H1 (cell line): ENCODE measurements around the gene NLRP1. TPM values are rescaled to one million over a fixed set of nuclear protein-coding genes. Genes with fewer than 3 reads are reported as not detected.

Experiments used
- CTCF ChIA-PET: fragments of 300-600 bp; sonication (Branson Sonifier 250); formaldehyde crosslinking; loops from one replicate; lab custom pipeline; 2021; ENCODE audit not compliant: partially characterized antibody; lab: Charles Lee
- POLR2A ChIA-PET: fragments of 300-600 bp; sonication (Branson Sonifier 250); formaldehyde crosslinking; loops from one replicate; lab custom pipeline; 2021; ENCODE audit warnings: inconsistent platforms; ENCODE audit not compliant: partially characterized antibody; lab: Charles Lee
- DNase-seq, 2 experiments: peaks; one replicate each; pipeline versions ENCODE4 v3.0.0 to v3.0.0-alpha.2; 2010 to 2022; ENCODE audit warnings: low spot score in 2 of 2, low read depth in 1 of 2, mixed read lengths in 1 of 2
- FAIRE-seq: peaks from 2 replicates; lab custom pipeline; 2011; peaks lifted over from hg19 to GRCh38; lab: Jason Lieb, UNC
- H2AFZ ChIP-seq: 2 replicates; pipeline ENCODE4 v1.8.1; 2012; ENCODE audit warnings: low read length, inconsistent platforms
- H2AK5ac ChIP-seq: 2 replicates; pipeline ENCODE4 v1.6.1; 2013; ENCODE audit warnings: low read depth, low read length
- H2BK120ac ChIP-seq: replicated peaks from 2 replicates; pipeline ENCODE3; 2013; ENCODE audit warnings: low read depth, low read length, inconsistent platforms
- H2BK12ac ChIP-seq: 2 replicates; pipeline ENCODE4 v1.6.1; 2013; ENCODE audit warnings: low read depth, low read length
- H2BK15ac ChIP-seq: 2 replicates; pipeline ENCODE4 v1.6.1; 2013; ENCODE audit warnings: low read length
- H2BK20ac ChIP-seq: 2 replicates; pipeline ENCODE4 v1.6.1; 2013; ENCODE audit warnings: low read length
- H2BK5ac ChIP-seq: 2 replicates; pipeline ENCODE4 v1.6.1; 2013; ENCODE audit warnings: low read depth, low read length
- H3K14ac ChIP-seq: 2 replicates; pipeline ENCODE4 v1.6.1; 2013; ENCODE audit warnings: inconsistent platforms; ENCODE audit not compliant: insufficient read length
- H3K18ac ChIP-seq: 2 replicates; pipeline ENCODE4 v1.6.1; 2013; ENCODE audit warnings: low read length; ENCODE audit errors: extremely low read depth
- H3K23ac ChIP-seq: 2 replicates; pipeline ENCODE4 v1.6.1; 2013; ENCODE audit warnings: inconsistent platforms; ENCODE audit not compliant: insufficient read length
- H3K23me2 ChIP-seq: 2 replicates; pipeline ENCODE4 v1.6.1; 2013; ENCODE audit warnings: low read depth, low read length
- H3K27ac ChIP-seq: 2 replicates; pipeline ENCODE4 v1.6.1; 2011; ENCODE audit warnings: low read depth, low read length, inconsistent platforms
- H3K27me3 ChIP-seq, 4 experiments: replicated peaks in 1 of 4; 1 replicate in 1 of 4; 2 replicates in 3 of 4; pipeline versions ENCODE4 v1.6.1 to v1.8.1; 2011 to 2013; ENCODE audit warnings: low read length in 3 of 4, mild to moderate bottlenecking in 3 of 4, inconsistent platforms in 2 of 4, mixed read lengths in 2 of 4, moderate library complexity in 1 of 4; ENCODE audit not compliant: control insufficient read depth in 3 of 4, insufficient read depth in 3 of 4; ENCODE audit errors: extremely low read depth in 1 of 4
- H3K36me3 ChIP-seq, 4 experiments: 2 replicates each; pipeline versions ENCODE4 v1.6.1 to v1.8.1; 2011 to 2013; ENCODE audit warnings: mild to moderate bottlenecking in 4 of 4, low read length in 3 of 4, moderate library complexity in 2 of 4, control low read depth in 1 of 4, inconsistent platforms in 1 of 4; ENCODE audit not compliant: insufficient read depth in 4 of 4, control insufficient read depth in 2 of 4
- H3K4ac ChIP-seq: replicated peaks from 2 replicates; pipeline ENCODE3; 2013; ENCODE audit warnings: low read length, low read depth, mixed read lengths, inconsistent platforms; ENCODE audit not compliant: insufficient read length
- H3K4me1 ChIP-seq, 4 experiments: replicated peaks in 1 of 4; 1 replicate in 1 of 4; 2 replicates in 3 of 4; pipeline versions ENCODE4 v1.6.1 to v1.8.1; 2011 to 2013; ENCODE audit warnings: low read length in 3 of 4, inconsistent platforms in 2 of 4, mixed read lengths in 1 of 4; ENCODE audit not compliant: insufficient read depth in 4 of 4, control insufficient read depth in 3 of 4
- H3K4me2 ChIP-seq, 2 experiments: 2 replicates each; pipeline versions ENCODE4 v1.6.1 to v1.8.1; 2011 to 2013; ENCODE audit warnings: low read depth in 2 of 2, low read length in 2 of 2, control low read depth in 1 of 2, inconsistent platforms in 1 of 2, mild to moderate bottlenecking in 1 of 2; ENCODE audit not compliant: insufficient read depth in 1 of 2
- H3K4me3 ChIP-seq, 4 experiments: fragments of 200-600, 300-600 bp in 1 of 4; sonication (generic), shearing (Covaris generic), sonication (Bioruptor Twin) in 1 of 4; 2 replicates each; pipeline versions ENCODE4 v1.5.1 to v1.8.1; 2011 to 2016; ENCODE audit warnings: low read length in 4 of 4, low read depth in 3 of 4, control low read depth in 2 of 4, inconsistent platforms in 2 of 4, mild to moderate bottlenecking in 2 of 4, mixed read lengths in 1 of 4, moderate library complexity in 1 of 4; ENCODE audit not compliant: insufficient read depth in 2 of 4; ENCODE audit errors: extremely low read depth in 1 of 4
- H3K56ac ChIP-seq: replicated peaks from 2 replicates; pipeline ENCODE3; 2013; ENCODE audit warnings: low read depth, mild to moderate bottlenecking, mixed read lengths, low read length, inconsistent platforms; ENCODE audit not compliant: insufficient read length
- H3K79me1 ChIP-seq: 2 replicates; pipeline ENCODE4 v1.6.1; 2013; ENCODE audit warnings: low read depth, low read length, control low read depth
- H3K79me2 ChIP-seq, 2 experiments: 2 replicates each; pipeline versions ENCODE4 v1.6.1 to v1.8.1; 2012 to 2013; ENCODE audit warnings: low read length in 2 of 2, mild to moderate bottlenecking in 2 of 2, inconsistent platforms in 1 of 2; ENCODE audit not compliant: insufficient read depth in 2 of 2, control insufficient read depth in 1 of 2
- H3K9ac ChIP-seq, 4 experiments: replicated peaks in 1 of 4; 1 replicate in 1 of 4; 2 replicates in 3 of 4; pipeline versions ENCODE4 v1.6.1 to v1.8.1; 2011 to 2013; ENCODE audit warnings: low read depth in 3 of 4, low read length in 3 of 4, control low read depth in 2 of 4, mild to moderate bottlenecking in 2 of 4, moderate library complexity in 2 of 4, inconsistent platforms in 1 of 4; ENCODE audit errors: extremely low read depth in 1 of 4
- H3K9me3 ChIP-seq, 2 experiments: 2 replicates each; pipeline versions ENCODE4 v1.6.1 to v1.8.1; 2012 to 2013; ENCODE audit warnings: mild to moderate bottlenecking in 2 of 2, moderate library complexity in 2 of 2, control low read depth in 1 of 2, inconsistent platforms in 1 of 2, low read depth in 1 of 2, low read length in 1 of 2, mixed read lengths in 1 of 2; ENCODE audit not compliant: insufficient read depth in 2 of 2
- H4K20me1 ChIP-seq, 2 experiments: replicated peaks in 1 of 2; 2 replicates each; pipeline versions ENCODE3 to v1.8.1; 2011 to 2013; ENCODE audit warnings: inconsistent platforms in 2 of 2, low read length in 2 of 2, mild to moderate bottlenecking in 1 of 2; ENCODE audit not compliant: insufficient read depth in 2 of 2, control insufficient read depth in 1 of 2
- H4K5ac ChIP-seq: 2 replicates; pipeline ENCODE4 v1.6.1; 2013; ENCODE audit warnings: low read length, low read depth, mixed read lengths, inconsistent platforms; ENCODE audit not compliant: insufficient read length
- H4K8ac ChIP-seq: 2 replicates; pipeline ENCODE4 v1.8.0; 2013; ENCODE audit warnings: mild to moderate bottlenecking, moderate library complexity, low read length, inconsistent platforms; ENCODE audit not compliant: insufficient read depth; ENCODE audit errors: extremely low read depth
- H4K91ac ChIP-seq: replicated peaks from 2 replicates; pipeline ENCODE3; 2013; ENCODE audit warnings: low read length, mixed read lengths, inconsistent platforms; ENCODE audit not compliant: insufficient read length
- CREB1 ChIP-seq: IDR thresholded peaks from 2 replicates; pipeline ENCODE4 v1.6.1; 2012; ENCODE audit warnings: inconsistent platforms
- EGR1 ChIP-seq: IDR thresholded peaks from 2 replicates; pipeline ENCODE4 v1.6.1; 2011; ENCODE audit warnings: low read depth, low read length, borderline replicate concordance
- JUN ChIP-seq: IDR thresholded peaks from 2 replicates; pipeline ENCODE4 v1.6.1; 2011; ENCODE audit warnings: low read depth, mild to moderate bottlenecking, improper control_type of control experiment, low read length
- POLR2AphosphoS5 ChIP-seq: IDR thresholded peaks from 2 replicates; pipeline ENCODE4 v1.6.1; 2011; ENCODE audit warnings: low read depth, low read length
- RBBP5 ChIP-seq: IDR thresholded peaks from 2 replicates; pipeline ENCODE4 v1.7.1; 2012; ENCODE audit warnings: low read depth, mild to moderate bottlenecking, inconsistent platforms, low read length, moderate library complexity, borderline replicate concordance
- SIN3A ChIP-seq, 2 experiments: IDR thresholded peaks in 1 of 2; conservative IDR thresholded peaks in 1 of 2; 2 replicates each; pipeline ENCODE4 v1.6.1; 2011 to 2012; ENCODE audit warnings: low read length in 2 of 2, improper control_type of control experiment in 1 of 2, low read depth in 1 of 2, mild to moderate bottlenecking in 1 of 2
- SIX5 ChIP-seq: IDR thresholded peaks from 2 replicates; pipeline ENCODE4 v1.6.1; 2011; ENCODE audit warnings: mild to moderate bottlenecking, low read depth, low read length
- SUZ12 ChIP-seq: fragments of 200-600 bp; sonication (generic); IDR thresholded peaks from 2 replicates; pipeline ENCODE4 v1.6.1; 2012; ENCODE audit warnings: mild to moderate bottlenecking, inconsistent platforms, low read length, moderate library complexity, mixed read lengths
- TAF1 ChIP-seq: IDR thresholded peaks from 2 replicates; pipeline ENCODE4 v1.6.1; 2011; ENCODE audit warnings: mild to moderate bottlenecking, low read depth, low read length
- TBP ChIP-seq: IDR thresholded peaks from 2 replicates; pipeline ENCODE4 v1.6.1; 2011; ENCODE audit warnings: low read depth, low read length, improper control_type of control experiment
- TEAD4 ChIP-seq: IDR thresholded peaks from 2 replicates; pipeline ENCODE4 v1.6.1; 2012; ENCODE audit warnings: low read depth, low read length, inconsistent platforms, mixed read lengths
- WGBS, 2 experiments: shearing (Covaris generic) in 1 of 2; methylation state at CpG; one replicate each; pipeline versions ENCODE4 v1.1.6 to v1.1.7; 2013 to 2015; ENCODE audit warnings: low lambda C conversion rate in 2 of 2, mixed read lengths in 2 of 2, inconsistent platforms in 1 of 2, low coverage in 1 of 2, missing lambda C conversion rate in 1 of 2; ENCODE audit not compliant: insufficient replicate concordance in 2 of 2, insufficient coverage in 1 of 2, insufficient read length in 1 of 2; ENCODE audit errors: extremely low coverage in 1 of 2, missing lambda C conversion rate in 1 of 2; 5-methylcytosine and 5-hydroxymethylcytosine counted together
- polyA plus RNA-seq, 7 experiments: library from polyadenylated mRNA; depleted of rRNA in 3 of 7; stranded (reverse) in 5 of 7; unstranded in 2 of 7; fragments of >200 nt in 5 of 7; fragments of 200-250 nt in 2 of 7; gene quantifications; 1 replicate in 5 of 7; 2 replicates in 1 of 7; 4 replicates in 1 of 7; pipeline versions ENCODE4 v1.2.1 to v1.2.3, GENCODE V29; 2011 to 2013; ENCODE audit warnings: missing spikeins in 2 of 7, mixed read lengths in 2 of 7
- total RNA-seq: library from RNA; stranded (reverse); fragmentation: NEBNext Ultra II Directional; extraction: Animal tissue kit (Norgen Biotek cat#: 25700); gene quantifications from 2 replicates; pipeline ENCODE4 v1.2.1, GENCODE V29; 2021
- TF ChIP-seq, protein P1 (sequence below): IDR thresholded peaks from 2 replicates; pipeline ENCODE4 v1.6.1; 2012; ENCODE audit warnings: inconsistent platforms
- TF ChIP-seq, protein P2 (sequence below): IDR thresholded peaks from 2 replicates; pipeline ENCODE4 v1.6.1; 2011; ENCODE audit warnings: low read length, improper control_type of control experiment

Gene NLRP1
- total and polyA plus RNA-seq, 2 of the 8 experiments (the other 6 are each of a cell fraction or from before 2014, with no cell fraction given), result 8.6 to 10.4 TPM

DNA sequence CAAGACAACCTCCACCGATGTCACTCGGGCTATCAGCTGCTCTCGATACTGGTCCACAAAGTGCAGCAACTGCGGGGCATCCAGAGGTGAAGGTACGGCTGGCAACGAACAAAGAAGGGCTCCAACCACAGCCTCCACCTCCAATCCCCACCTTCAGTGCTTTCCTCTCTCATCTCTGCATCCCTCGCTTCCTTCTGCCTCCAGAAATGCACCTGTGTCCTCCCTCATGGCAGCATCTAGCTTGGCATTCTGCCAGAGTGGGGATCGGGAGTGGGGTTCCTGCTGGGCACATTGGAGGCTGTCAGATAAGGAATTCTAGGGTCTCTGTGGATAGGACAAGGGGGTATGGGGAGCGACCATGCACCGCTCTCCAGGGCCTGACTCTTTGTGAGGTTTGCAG, 69.3 kb downstream of the NLRP1 start:
- H2BK12ac ChIP-seq, result no peak overlapping the region
- H2BK15ac ChIP-seq, result no peak overlapping the region
- FAIRE-seq (no peak), DNase-seq (no peak)
- no peak overlapping the region for H3K27ac ChIP-seq
- H2BK120ac ChIP-seq, result no peak overlapping the region
- ChIA-PET CTCF (interaction anchor here (0.9 to 1.0 kb wide), 2 partner anchors 9 to 26 kb away, joined by 3 to 4 read pairs; no protein-coding TSS in a partner anchor), POLR2A (no interaction called here)
- H3K9ac ChIP-seq, result no peak overlapping the region
- H2BK20ac ChIP-seq, result no peak overlapping the region
- no peaks in the 10 kb centered on the region for H3K27me3 ChIP-seq
- H3K9me3 ChIP-seq, result no peaks in the 10 kb centered on the region
- no peaks in the 10 kb centered on the region for H3K79me2 ChIP-seq
- H3K4me3 ChIP-seq, result no peak overlapping the region
- WGBS, 2 experiments, result 90% methylated on average over 7 of the region's 10 CpGs; no CpG with 5 or more reads in 1 of the 2 experiments
- H2BK5ac ChIP-seq, result no peak overlapping the region
- no peak overlapping the region for H3K4ac ChIP-seq
- no peak overlapping the region for H3K23ac ChIP-seq
- H3K4me2 ChIP-seq, result no peak overlapping the region
- no peaks in the 10 kb centered on the region for H3K4me1 ChIP-seq
- H3K14ac ChIP-seq, result no peak overlapping the region
- no peaks in the 10 kb centered on the region for H4K20me1 ChIP-seq
- H2AFZ ChIP-seq, result no peak overlapping the region
- no peak overlapping the region for H3K56ac ChIP-seq
- H4K91ac ChIP-seq, result no peak overlapping the region
- no peaks in the 10 kb centered on the region for H3K36me3 ChIP-seq
- no peaks in the 10 kb centered on the region; the same call in 1 of the 2 replicates for H3K23me2 ChIP-seq
- no peak overlapping the region for H3K18ac ChIP-seq
- no peak overlapping the region for H4K5ac ChIP-seq
- no peak overlapping the region for H4K8ac ChIP-seq
- no peak overlapping the region for H2AK5ac ChIP-seq
- no peaks in the 10 kb centered on the region for H3K79me1 ChIP-seq
- no peak for TF ChIP-seq TAF1
- no peak for TF ChIP-seq SIX5
- no peak for TF ChIP-seq POLR2AphosphoS5
- no peak for TF ChIP-seq TEAD4
- TF ChIP-seq, protein P1, sequence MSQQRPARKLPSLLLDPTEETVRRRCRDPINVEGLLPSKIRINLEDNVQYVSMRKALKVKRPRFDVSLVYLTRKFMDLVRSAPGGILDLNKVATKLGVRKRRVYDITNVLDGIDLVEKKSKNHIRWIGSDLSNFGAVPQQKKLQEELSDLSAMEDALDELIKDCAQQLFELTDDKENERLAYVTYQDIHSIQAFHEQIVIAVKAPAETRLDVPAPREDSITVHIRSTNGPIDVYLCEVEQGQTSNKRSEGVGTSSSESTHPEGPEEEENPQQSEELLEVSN, result no peak
- TF ChIP-seq RBBP5, result no peak
- no peak for TF ChIP-seq SIN3A (conservative IDR thresholded peaks at IDR 0.05 in 1 of 2, IDR thresholded peaks at IDR 0.05 in 1 of 2; ENCODE audit: low read depth in 1 of 2, low read length in 2 of 2)
- no peak for TF ChIP-seq JUN
- TF ChIP-seq, protein P2, sequence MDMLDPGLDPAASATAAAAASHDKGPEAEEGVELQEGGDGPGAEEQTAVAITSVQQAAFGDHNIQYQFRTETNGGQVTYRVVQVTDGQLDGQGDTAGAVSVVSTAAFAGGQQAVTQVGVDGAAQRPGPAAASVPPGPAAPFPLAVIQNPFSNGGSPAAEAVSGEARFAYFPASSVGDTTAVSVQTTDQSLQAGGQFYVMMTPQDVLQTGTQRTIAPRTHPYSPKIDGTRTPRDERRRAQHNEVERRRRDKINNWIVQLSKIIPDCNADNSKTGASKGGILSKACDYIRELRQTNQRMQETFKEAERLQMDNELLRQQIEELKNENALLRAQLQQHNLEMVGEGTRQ, result no peak
- TF ChIP-seq CREB1, result no peak
- TF ChIP-seq EGR1, result no peak
- no peak for TF ChIP-seq TBP
- TF ChIP-seq SUZ12, result no peak
